ENCODE measurements around the gene GM2A.

Gene GM2A

DNA sequence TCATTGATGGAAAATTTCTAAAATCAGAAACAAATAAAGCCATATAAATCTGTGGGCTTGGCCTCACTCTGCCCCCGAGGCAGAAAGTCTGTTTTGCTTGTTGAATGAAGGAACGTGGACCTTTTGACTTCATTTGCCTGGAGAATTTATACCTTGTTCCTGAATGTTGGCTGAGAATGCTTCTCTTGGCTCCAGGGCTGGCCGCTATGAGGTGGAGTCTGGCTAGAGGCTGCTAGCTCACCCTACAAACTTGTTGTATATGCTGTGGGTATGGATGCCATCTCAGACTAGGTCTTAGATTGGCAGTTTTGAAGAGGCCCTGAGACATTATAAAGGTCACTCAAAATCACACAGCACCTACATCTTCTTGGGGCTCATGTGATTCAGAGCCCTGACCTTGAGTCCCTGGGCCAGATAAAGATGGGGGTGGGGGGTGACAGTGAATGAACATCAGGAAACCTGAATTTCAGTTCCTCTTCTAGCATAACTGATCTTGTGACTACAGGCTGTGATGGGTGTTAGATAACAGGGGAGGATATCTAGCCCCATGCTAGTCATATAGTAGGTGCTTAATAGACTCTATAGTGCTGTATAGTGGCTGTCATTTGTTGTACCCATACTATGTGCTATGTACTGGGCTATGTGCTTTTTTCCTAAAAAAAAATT lies 2.8 kb downstream of the GM2A start:
- H3K9me3 ChIP-seq (ENCODE audit: control insufficient read depth, low read depth, low read length): no peaks in the 10 kb centered on the region
- H3K27ac ChIP-seq (ENCODE audit: low read length): no peak overlapping the region
- no peak overlapping the region for H3K9ac ChIP-seq (ENCODE audit: low read length)
- H3K4me1 ChIP-seq (ENCODE audit: control insufficient read depth, low read depth, low read length): peaks cover 12% of the 10 kb centered on the region
- H3K27me3 ChIP-seq (ENCODE audit: control insufficient read depth, insufficient read depth, low read length): no peaks in the 10 kb centered on the region
- no peak overlapping the region for H3K4me3 ChIP-seq (ENCODE audit: low read length)
- no peaks in the 10 kb centered on the region for H3K36me3 ChIP-seq (ENCODE audit: control insufficient read depth, low read depth, low read length)

- H3K27ac ChIP-seq (ENCODE audit: low read length): no peak overlapping the region
Observed at GRCh38 chr5:151257731-151258181, 4.8 kb downstream of the GM2A start.

DNA sequence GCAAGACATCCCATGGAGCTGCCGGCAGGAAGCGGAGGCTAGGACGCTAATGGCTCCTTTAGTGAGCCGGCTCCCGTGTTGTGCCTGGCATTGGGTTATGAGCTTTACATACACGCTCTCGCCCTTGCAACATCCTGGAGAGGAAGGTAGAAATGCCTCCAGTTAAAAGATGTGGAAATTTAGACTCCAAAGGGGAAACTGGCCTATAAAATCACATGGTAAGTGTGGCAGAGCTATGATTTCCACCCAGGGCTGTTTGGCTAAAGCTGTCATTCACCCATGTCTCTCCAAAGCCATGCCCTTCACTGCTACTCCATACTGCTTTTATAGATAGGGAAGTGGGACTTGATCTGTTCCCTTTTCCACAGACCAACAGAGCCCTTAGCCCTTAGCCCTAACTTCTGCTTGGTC lies 5.2 kb downstream of the GM2A start:
- H3K4me3 ChIP-seq (ENCODE audit: low read length): no peak overlapping the region
- H3K27me3 ChIP-seq (ENCODE audit: control insufficient read depth, insufficient read depth, low read length): no peaks in the 10 kb centered on the region
- H3K36me3 ChIP-seq (ENCODE audit: control insufficient read depth, low read depth, low read length): no peaks in the 10 kb centered on the region
- H3K9me3 ChIP-seq (ENCODE audit: control insufficient read depth, low read depth, low read length): no peaks in the 10 kb centered on the region
- peaks cover 5% of the 10 kb centered on the region for H3K4me1 ChIP-seq (ENCODE audit: control insufficient read depth, low read depth, low read length)
- H3K27ac ChIP-seq (ENCODE audit: low read length): no peak overlapping the region
- no peak overlapping the region for H3K9ac ChIP-seq (ENCODE audit: low read length)

More at GRCh38 chr5:151257731-151258181, 4.8 kb downstream of the GM2A start:
- H3K36me3 ChIP-seq (ENCODE audit: control insufficient read depth, low read depth, low read length): no peaks in the 10 kb centered on the region
- H3K4me3 ChIP-seq (ENCODE audit: low read length): no peak overlapping the region
- H3K9ac ChIP-seq (ENCODE audit: low read length): no peak overlapping the region
- H3K27me3 ChIP-seq (ENCODE audit: control insufficient read depth, insufficient read depth, low read length): no peaks in the 10 kb centered on the region
- peaks cover 5% of the 10 kb centered on the region for H3K4me1 ChIP-seq (ENCODE audit: control insufficient read depth, low read depth, low read length)
- no peaks in the 10 kb centered on the region for H3K9me3 ChIP-seq (ENCODE audit: control insufficient read depth, low read depth, low read length)

DNA sequence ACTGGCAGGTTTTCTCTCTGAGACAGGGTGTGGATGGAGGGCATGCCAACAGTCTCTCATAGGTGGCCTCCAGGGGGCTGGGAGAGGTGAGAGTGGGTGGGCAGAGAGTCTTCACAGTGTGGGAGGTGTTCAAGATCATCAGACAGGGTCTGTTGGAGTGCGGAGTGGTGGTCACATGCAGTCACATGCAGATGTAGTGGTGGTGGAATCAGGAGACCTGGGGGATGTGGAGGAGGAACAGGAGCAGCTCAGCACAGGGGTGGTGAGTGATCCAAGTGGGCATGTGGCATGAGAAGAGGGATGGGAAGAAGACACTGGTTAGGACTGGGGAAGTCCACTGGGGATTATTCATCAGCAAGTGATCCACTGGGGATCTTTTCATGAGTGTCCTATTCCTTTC lies 5.8 kb downstream of the GM2A start:
- Histone ChIP-seq H3K36me3 (ENCODE audit: control insufficient read depth, low read depth, low read length) (no peaks in the 10 kb centered on the region), H3K9ac (ENCODE audit: low read length) (no peak overlapping the region), H3K9me3 (ENCODE audit: control insufficient read depth, low read depth, low read length) (no peaks in the 10 kb centered on the region), H3K4me1 (ENCODE audit: control insufficient read depth, low read depth, low read length) (peaks cover 3% of the 10 kb centered on the region), H3K4me3 (ENCODE audit: low read length) (no peak overlapping the region), H3K27me3 (ENCODE audit: control insufficient read depth, insufficient read depth, low read length) (no peaks in the 10 kb centered on the region), H3K27ac (ENCODE audit: low read length) (no peak overlapping the region)

GRCh38 chr5:151259931-151260330 lies 6.9 kb downstream of the GM2A start:
- H3K9me3 ChIP-seq (ENCODE audit: control insufficient read depth, low read depth, low read length): no peaks in the 10 kb centered on the region
- H3K4me3 ChIP-seq (ENCODE audit: low read length): no peak overlapping the region
- H3K9ac ChIP-seq (ENCODE audit: low read length): no peak overlapping the region
- no peaks in the 10 kb centered on the region for H3K36me3 ChIP-seq (ENCODE audit: control insufficient read depth, low read depth, low read length)
- no peaks in the 10 kb centered on the region for H3K27me3 ChIP-seq (ENCODE audit: control insufficient read depth, insufficient read depth, low read length)
- no peak overlapping the region for H3K27ac ChIP-seq (ENCODE audit: low read length)
- H3K4me1 ChIP-seq (ENCODE audit: control insufficient read depth, low read depth, low read length): no peaks in the 10 kb centered on the region

GRCh38 chr5:151262532-151262931 lies 9.5 kb downstream of the GM2A start:
- peaks cover 10% of the 10 kb centered on the region for H3K36me3 ChIP-seq (ENCODE audit: control insufficient read depth, low read depth, low read length)
- H3K4me1 ChIP-seq (ENCODE audit: control insufficient read depth, low read depth, low read length): no peaks in the 10 kb centered on the region
- no peak overlapping the region for H3K27ac ChIP-seq (ENCODE audit: low read length)
- no peaks in the 10 kb centered on the region for H3K9me3 ChIP-seq (ENCODE audit: control insufficient read depth, low read depth, low read length)
- no peak overlapping the region for H3K9ac ChIP-seq (ENCODE audit: low read length)
- H3K27me3 ChIP-seq (ENCODE audit: control insufficient read depth, insufficient read depth, low read length): no peaks in the 10 kb centered on the region
- H3K4me3 ChIP-seq (ENCODE audit: low read length): no peak overlapping the region

GRCh38 chr5:151264113-151264512 lies 11.1 kb downstream of the GM2A start:
- Histone ChIP-seq H3K4me3 (ENCODE audit: low read length) (no peak overlapping the region), H3K9ac (ENCODE audit: low read length) (no peak overlapping the region), H3K9me3 (ENCODE audit: control insufficient read depth, low read depth, low read length) (no peaks in the 10 kb centered on the region), H3K27me3 (ENCODE audit: control insufficient read depth, insufficient read depth, low read length) (no peaks in the 10 kb centered on the region), H3K36me3 (ENCODE audit: control insufficient read depth, low read depth, low read length) (peaks cover 11% of the 10 kb centered on the region), H3K4me1 (ENCODE audit: control insufficient read depth, low read depth, low read length) (no peaks in the 10 kb centered on the region), H3K27ac (ENCODE audit: low read length) (no peak overlapping the region)

DNA sequence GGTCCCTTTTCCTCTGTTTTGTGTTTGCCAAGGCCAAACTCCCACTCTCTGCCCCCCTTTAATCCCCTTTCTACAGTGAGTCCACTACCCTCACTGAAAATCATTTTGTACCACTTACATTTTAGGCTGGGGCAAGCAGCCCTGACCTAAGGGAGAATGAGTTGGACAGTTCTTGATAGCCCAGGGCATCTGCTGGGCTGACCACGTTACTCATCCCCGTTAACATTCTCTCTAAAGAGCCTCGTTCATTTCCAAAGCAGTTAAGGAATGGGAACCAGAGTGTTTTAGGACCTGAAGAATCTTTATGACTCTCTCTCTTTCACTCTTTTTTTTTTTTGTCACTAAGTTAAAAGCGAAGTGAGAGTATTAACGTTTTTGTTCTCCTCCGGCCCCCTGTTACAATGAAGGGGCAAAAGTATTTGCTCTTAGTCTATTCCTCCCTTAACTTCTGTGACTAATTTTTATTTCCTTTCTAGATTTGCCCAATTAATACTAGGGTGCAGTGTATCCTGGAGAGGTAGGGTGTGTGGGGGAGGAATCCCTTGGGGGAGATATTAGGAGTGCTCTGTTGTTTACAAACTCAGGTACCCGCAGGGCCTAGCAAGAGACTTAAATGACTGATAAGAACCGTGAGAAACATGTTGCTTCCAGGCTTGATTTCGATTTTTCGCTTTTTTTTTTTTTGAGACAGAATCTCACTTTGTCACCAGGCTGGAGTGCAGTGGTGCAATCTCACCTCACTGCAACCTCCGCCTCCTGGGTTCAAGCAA lies 14.7 kb downstream of the GM2A start:
- no peaks in the 10 kb centered on the region for H3K4me1 ChIP-seq (ENCODE audit: control insufficient read depth, low read depth, low read length)
- no peak overlapping the region for H3K9ac ChIP-seq (ENCODE audit: low read length)
- peaks cover 11% of the 10 kb centered on the region for H3K36me3 ChIP-seq (ENCODE audit: control insufficient read depth, low read depth, low read length)
- no peak overlapping the region for H3K4me3 ChIP-seq (ENCODE audit: low read length)
- no peak overlapping the region for H3K27ac ChIP-seq (ENCODE audit: low read length)
- H3K9me3 ChIP-seq (ENCODE audit: control insufficient read depth, low read depth, low read length): no peaks in the 10 kb centered on the region
- H3K27me3 ChIP-seq (ENCODE audit: control insufficient read depth, insufficient read depth, low read length): no peaks in the 10 kb centered on the region

- peaks cover 11% of the 10 kb centered on the region for H3K36me3 ChIP-seq (ENCODE audit: control insufficient read depth, low read depth, low read length)
- H3K27me3 ChIP-seq (ENCODE audit: control insufficient read depth, insufficient read depth, low read length): no peaks in the 10 kb centered on the region
- H3K9me3 ChIP-seq (ENCODE audit: control insufficient read depth, low read depth, low read length): no peaks in the 10 kb centered on the region
- no peaks in the 10 kb centered on the region for H3K4me1 ChIP-seq (ENCODE audit: control insufficient read depth, low read depth, low read length)
- H3K4me3 ChIP-seq (ENCODE audit: low read length): no peak overlapping the region
- no peak overlapping the region for H3K27ac ChIP-seq (ENCODE audit: low read length)
- no peak overlapping the region for H3K9ac ChIP-seq (ENCODE audit: low read length)
Observed at GRCh38 chr5:151270599-151270998, 17.6 kb downstream of the GM2A start.

DNA sequence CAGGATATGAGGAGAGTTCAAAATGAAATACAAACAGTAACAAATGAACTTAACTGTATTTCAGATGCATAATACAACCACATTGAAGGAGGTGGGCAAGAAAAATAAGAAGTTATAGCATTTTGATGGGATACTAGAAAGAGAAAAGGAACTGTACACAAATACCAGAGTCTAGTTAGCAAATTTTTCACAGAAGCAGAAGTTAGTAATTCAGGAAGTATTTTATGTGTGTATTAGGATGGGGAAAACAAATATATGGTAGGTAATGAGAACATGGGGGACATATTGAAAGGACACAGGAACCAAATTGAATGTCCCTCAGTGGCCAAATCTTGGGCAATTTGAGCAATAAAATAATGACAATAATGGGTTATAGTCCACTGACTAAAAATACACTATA lies 18.4 kb downstream of the GM2A start:
- no peak overlapping the region for H3K27ac ChIP-seq (ENCODE audit: low read length)
- H3K9me3 ChIP-seq (ENCODE audit: control insufficient read depth, low read depth, low read length): no peaks in the 10 kb centered on the region
- no peaks in the 10 kb centered on the region for H3K4me1 ChIP-seq (ENCODE audit: control insufficient read depth, low read depth, low read length)
- peaks cover 11% of the 10 kb centered on the region for H3K36me3 ChIP-seq (ENCODE audit: control insufficient read depth, low read depth, low read length)
- H3K4me3 ChIP-seq (ENCODE audit: low read length): no peak overlapping the region
- H3K27me3 ChIP-seq (ENCODE audit: control insufficient read depth, insufficient read depth, low read length): no peaks in the 10 kb centered on the region
- H3K9ac ChIP-seq (ENCODE audit: low read length): no peak overlapping the region

- H3K27me3 ChIP-seq (ENCODE audit: control insufficient read depth, insufficient read depth, low read length): no peaks in the 10 kb centered on the region
- no peaks in the 10 kb centered on the region for H3K36me3 ChIP-seq (ENCODE audit: control insufficient read depth, low read depth, low read length)
- no peaks in the 10 kb centered on the region for H3K4me1 ChIP-seq (ENCODE audit: control insufficient read depth, low read depth, low read length)
- no peak overlapping the region for H3K4me3 ChIP-seq (ENCODE audit: low read length)
- H3K9me3 ChIP-seq (ENCODE audit: control insufficient read depth, low read depth, low read length): no peaks in the 10 kb centered on the region
- no peak overlapping the region for H3K27ac ChIP-seq (ENCODE audit: low read length)
- no peak overlapping the region for H3K9ac ChIP-seq (ENCODE audit: low read length)
Observed at GRCh38 chr5:151274666-151275065, 21.7 kb downstream of the GM2A start.

- Histone ChIP-seq H3K27ac (ENCODE audit: low read length) (no peak overlapping the region), H3K36me3 (ENCODE audit: control insufficient read depth, low read depth, low read length) (no peaks in the 10 kb centered on the region), H3K9ac (ENCODE audit: low read length) (no peak overlapping the region), H3K4me3 (ENCODE audit: low read length) (no peak overlapping the region), H3K9me3 (ENCODE audit: control insufficient read depth, low read depth, low read length) (no peaks in the 10 kb centered on the region), H3K27me3 (ENCODE audit: control insufficient read depth, insufficient read depth, low read length) (no peaks in the 10 kb centered on the region), H3K4me1 (ENCODE audit: control insufficient read depth, low read depth, low read length) (no peaks in the 10 kb centered on the region)
Observed at GRCh38 chr5:151275803-151276202, 22.8 kb downstream of the GM2A start.

Data from iPS-18a (cell line).